ENCODE data around the gene MYOCOS.

The MYOCOS gene

DNA sequence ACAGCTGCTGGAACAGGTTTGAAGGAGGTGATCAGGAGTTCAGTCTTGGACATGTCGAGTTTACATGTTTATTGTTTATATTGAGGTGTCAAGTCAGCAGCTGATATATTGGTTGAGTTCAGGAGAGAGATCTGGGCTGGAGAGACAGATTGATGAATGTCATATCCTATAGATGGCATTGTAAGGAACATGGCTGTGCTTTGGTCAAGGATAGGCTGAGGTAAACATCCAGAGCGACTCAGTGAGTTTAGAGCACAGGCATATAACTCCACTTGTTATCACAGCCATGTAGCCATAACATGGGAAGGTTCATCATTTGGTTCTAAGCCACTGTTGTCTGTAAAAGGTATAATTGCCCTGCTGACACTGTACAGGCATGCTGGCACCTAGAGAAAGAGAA, 5.5 kb upstream of the MYOCOS start:
- no peak for DNase-seq (ENCODE audit: extremely low spot score, insufficient read length, low read depth)
- no peak for FAIRE-seq

DNA sequence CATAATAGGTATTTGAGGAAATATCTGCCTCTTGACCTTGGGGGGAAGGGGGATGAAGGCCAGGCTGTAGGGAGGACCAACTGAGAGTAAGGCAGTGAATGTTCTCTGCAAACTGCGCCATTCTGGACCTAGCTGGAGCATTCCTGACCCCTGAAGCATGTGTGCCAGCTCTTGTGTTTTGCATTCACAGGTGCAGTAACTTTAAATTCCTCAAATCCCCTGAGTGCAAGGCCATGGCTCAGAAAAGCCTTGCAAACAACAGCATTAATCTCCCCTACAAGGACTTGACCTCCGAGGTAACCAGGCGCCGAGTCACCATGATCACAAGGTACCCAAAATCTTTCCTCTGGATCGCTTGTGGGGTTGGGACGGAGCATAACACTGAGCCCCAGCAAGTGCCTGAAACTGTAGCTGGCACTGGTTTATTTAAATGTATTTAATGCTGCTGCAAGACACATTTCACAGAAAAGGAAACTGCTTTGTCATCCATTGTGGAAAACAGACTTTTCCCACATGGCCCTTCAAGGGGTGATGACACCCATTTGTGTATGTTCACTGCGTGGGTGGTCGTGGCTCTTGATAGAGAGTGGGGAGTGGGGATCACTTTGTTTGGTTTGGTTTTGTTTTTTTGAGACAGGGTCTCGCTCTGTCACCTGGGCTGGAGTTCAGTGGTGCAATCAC, 1.7 kb downstream of the MYOCOS start:
- FAIRE-seq (no peak), DNase-seq (ENCODE audit: extremely low spot score, insufficient read length, low read depth) (no peak)

DNA sequence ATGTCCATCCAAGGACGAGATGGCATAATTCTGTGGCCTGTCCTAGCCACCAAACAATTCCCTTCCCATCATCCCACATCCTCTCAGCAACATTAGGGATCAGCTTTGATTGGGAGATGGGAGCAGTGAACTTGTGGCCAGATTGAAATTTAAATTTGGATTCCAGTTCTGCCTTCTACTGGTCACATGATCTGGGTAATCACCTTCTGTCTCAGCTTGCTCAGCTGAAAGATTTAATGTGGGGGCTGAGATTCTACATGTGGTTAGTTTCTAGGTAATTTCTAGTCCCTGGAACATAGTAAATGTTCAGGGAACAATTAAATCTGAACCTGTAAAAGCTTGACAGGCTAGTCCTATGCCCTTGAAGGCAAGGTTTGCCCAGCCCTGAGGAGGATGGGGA, 3.2 kb downstream of the MYOCOS start:
- no peak for DNase-seq (ENCODE audit: extremely low spot score, insufficient read length, low read depth)
- peak; percentile 18 for FAIRE-seq

DNA sequence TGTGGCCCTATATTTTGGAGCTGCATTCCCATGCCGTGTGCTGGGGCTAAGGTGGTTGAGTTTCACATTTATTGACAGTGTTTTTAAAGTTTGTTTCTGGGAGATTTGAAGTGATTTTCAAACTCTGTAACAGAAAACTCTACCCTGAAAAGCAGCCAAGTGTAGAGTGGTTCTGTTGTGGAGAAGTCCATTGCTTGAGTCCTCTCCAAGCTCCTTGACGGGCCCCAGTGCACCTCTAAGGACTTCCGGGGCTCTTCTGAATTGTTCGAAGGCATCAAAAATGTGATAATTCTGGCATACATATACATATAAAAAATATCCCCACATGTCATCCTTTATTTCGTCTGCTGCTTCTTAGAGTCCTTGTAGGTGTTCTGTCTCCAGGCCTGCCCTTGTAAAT, 5.0 kb downstream of the MYOCOS start:
- FAIRE-seq = no peak

DNA sequence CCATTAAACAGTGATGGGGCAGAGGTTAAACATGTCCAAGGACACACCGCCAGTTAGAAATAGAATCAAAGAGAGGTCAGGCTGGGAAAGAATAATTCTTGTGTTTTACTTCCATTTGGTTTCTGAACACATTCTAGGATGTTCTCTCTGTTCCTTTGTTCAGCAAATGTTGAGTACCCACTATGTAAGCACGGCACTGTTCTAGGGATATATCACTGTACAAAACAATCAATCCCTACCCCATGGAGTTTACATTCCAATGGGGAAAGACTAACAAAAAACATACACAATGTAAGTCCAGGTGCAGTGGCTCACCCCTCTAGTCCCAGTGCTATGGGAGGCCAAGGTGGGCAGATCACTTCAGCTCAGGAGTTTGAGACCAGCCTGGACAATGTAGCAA, 6.2 kb downstream of the MYOCOS start:
- DNase-seq (ENCODE audit: extremely low spot score, insufficient read length, low read depth) (no peak), FAIRE-seq (no peak)

More for the DNA sequence above, 5.0 kb downstream of the MYOCOS start:
- DNase-seq (ENCODE audit: extremely low spot score, insufficient read length, low read depth) = no peak

DNA sequence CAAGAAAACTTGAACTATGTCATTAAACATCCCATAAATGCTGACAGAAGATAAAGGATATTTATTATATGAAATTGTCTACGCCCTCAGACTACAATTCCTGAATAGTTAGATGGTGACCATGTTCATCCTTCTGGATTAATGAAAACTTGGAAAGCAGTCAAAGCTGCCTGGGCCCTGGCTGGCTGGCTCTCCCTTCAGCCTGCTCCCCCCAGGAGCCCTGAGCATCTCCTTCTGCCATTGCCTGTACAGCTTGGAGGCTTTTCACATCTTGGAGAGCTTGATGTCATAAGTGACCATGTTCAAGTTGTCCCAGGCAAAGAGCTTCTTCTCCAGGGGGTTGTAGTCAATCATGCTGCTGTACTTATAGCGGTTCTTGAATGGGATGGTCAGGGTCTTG, 13.6 kb downstream of the MYOCOS start:
- DNase-seq (ENCODE audit: extremely low spot score, insufficient read length, low read depth) (no peak), FAIRE-seq (no peak)

DNA sequence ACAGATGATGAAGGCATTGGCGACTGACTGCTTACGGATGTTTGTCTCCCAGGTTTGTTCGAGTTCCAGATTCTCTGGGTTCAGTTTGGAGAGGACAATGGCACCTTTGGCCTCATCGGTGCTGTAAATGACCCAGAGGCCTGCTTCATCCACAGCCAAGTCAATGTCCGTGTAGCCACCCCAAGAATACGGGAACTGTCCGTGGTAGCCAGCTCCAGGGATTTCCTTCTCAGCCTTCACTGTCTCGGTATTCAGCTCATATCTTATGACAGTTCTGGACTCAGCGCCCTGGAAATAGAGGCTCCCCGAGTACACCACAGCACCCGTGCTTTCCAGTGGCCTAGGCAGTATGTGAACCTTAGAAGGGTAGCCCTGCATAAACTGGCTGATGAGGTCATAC, 14.1 kb downstream of the MYOCOS start:
- FAIRE-seq (no peak), DNase-seq (ENCODE audit: extremely low spot score, insufficient read length, low read depth) (no peak)

DNA sequence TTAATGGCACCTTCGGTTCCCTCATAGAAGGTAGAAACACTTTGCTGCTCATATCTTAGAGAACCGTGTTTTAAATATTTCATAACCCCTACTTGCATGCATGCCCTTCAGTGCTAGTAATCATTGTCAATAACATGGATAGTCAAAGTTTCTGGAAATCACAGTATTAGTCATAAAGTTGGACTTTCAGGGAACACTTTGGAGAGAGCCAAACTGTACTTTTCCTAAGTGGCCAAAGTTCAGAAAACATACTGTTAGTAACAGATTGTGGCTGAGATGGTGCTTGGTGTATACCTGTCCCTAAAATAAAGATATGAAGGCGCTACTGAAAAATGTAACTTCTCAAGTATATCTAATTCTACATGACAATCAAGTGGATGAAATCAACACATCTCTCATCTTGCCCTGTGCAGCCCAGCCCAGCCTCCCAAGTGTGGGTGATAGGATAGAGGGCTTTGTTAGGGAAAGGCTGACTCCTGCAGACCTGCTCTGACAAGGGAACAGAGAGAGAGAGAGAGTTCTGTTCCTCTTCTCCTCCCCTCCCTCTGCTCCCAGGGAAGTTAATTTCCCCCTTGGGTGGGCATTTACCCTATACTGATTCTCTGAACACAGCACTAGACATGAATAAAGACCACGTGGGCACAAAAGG, 16.0 kb downstream of the MYOCOS start:
- FAIRE-seq (no peak), DNase-seq (ENCODE audit: extremely low spot score, insufficient read length, low read depth) (no peak)

DNA sequence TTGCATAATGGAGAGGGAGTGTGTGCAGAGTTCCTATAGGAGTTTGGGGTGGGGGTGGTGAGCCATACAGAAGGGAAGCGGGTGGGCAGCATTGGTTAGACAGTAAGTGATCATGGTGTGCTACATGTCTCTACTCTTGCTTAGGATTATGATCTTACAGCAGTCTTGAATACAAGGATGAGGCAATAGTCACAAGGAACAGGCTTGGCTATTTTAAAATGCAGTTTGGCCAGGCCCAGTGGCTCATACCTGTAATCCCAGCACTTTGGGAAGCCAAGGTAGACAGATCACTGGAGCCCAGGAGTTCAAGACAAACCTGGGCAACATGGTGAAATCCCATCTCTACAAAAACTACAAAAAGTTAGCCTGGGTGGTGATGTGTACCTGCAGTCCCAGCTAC, 18.2 kb downstream of the MYOCOS start:
- DNase-seq (ENCODE audit: extremely low spot score, insufficient read length, low read depth) (no peak), FAIRE-seq (no peak)

DNA sequence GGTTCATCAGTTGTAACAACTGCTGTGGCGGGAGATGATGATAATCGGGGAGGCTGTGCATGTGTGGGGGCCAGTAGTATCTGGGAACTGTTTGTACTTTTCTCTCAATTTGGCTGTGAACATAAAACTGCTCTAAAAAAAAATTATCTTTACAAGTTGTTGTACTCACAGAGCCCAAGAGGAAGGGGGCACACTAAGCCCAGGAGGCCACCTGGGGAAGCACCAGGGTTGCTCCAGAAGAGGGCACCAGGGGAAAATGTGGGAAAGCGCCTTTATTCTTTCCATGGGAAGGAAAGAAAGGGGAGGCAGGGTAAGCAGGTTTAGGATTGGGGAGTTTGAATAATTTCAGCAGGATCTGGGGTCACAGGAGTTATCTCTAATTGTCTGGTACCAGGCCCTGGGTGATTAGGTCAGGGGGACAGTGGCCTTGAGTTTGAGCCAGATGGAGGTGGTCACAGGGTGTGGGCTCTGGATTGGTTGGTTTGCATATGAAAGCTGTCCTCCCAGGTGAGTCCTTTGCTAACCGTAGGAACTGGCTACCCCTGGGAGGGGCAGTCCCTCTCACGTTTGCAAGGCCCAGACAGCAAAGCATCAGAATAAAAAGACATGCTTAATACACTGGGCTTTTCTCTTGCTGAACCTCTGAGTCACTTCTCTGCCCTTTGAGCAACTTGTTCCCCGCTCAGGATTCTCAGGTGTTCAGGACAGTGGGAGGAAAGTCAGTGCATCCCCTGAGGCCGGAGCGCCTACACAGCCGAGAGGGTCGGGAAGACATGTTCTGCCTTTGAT, 19.2 kb downstream of the MYOCOS start:
- no peak for DNase-seq (ENCODE audit: extremely low spot score, insufficient read length, low read depth)
- no peak for FAIRE-seq

DNA sequence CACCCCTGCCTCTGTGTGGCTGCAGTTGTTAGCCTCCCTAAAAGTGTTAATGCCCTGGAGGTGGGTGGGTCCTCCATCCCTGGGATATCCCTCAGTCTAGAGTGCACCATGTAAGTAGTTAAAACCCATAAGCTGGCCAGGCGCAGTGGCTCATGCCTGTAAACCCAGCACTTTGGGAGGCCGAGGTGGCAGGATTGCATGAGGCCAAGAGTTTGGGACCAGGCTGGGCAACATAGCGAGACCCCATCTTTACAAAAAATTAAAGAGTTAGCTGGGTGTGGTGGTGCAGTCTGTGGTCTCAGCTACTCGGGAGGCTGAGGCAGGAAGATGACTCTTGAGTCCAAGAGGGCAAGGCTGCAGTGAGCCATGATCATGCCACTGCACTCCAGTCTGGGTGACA, 20.2 kb downstream of the MYOCOS start:
- FAIRE-seq (no peak), DNase-seq (ENCODE audit: extremely low spot score, insufficient read length, low read depth) (no peak)

DNA sequence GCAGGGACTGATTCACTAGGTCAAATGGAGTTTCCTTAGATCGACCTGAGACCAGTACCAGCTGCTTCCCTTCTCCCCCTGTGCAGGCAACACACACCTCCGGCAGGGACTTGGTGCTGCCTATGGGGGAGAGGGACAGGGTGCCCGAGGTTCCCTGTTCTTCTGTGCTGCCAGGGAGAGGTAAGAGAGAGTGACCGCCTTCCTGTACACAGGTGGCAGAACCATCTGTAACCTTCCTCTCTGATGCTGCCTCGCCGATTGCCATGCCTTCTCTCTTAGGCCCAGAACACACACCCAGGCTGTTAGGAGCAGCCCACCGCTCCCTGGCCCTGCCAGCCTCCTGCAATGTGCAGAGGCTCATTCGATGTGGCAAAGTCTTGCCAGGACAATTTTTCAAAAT, 21.1 kb downstream of the MYOCOS start:
- FAIRE-seq = no peak
- no peak for DNase-seq (ENCODE audit: extremely low spot score, insufficient read length, low read depth)

DNA sequence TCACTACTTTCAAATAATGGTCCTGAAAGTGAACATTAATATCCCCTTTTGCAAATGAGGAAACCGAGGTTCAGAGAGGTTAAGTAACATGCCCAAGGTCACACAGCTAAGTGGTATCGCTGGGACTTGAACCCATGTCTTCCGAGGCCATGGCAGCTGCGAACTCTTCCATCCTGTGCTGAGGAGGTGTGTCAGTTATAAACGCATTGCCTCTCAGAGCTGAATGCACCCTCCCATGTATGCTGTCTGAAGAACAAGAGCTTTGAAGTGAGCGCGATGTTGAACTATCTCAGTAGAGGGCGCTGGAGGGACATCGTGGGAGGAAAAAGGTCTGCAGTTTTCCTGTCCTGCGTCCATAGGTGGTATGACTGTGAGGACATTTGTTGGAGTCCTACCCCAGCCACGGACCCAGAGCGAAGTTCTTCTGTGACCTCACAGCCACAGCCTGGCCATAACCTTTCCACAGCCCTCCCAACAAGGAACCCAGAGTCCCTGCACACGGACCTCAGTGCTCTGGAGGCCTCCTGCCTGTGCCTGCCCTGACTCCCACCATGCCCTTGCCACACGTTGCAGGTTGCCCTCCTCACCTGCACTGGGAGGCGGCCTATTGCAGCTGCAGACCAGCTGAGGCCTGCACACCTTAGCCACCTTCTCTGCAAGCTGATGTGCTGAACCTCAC, 22.9 kb downstream of the MYOCOS start:
- FAIRE-seq = peak; percentile 73
- DNase-seq (ENCODE audit: extremely low spot score, insufficient read length, low read depth) = no peak

DNA sequence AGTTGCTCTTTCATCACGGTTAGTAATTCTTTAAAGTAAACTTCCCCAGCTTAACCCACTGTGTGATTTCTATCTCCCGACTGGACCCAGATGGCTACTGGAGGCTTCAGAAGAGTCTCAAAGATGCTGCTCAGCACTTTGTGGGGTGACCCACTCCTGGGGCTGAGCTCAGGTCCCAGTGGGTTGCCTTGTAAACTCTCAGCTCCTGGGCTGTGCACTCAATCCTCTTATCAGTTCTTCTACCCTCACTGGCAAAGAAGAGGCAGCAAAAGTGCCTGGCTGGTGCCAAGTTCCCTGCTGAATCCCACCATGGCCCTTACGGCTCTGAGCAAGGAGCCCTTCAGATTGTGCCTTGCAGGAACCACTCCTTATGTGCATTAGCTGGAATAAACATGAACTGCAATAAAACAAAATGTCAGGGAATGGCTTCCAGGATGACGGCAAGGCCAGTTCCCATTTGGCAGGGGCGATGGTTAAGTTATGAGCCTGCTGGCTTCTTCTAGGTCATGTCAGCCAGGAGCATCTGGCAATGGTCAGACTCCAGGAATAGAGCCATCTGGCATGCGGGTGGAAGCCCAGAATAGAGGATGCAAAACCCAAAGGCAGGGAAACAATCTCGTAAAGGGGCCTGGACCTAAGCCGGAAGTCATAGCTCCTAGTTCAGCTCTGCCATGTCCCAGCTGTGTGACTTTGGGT, 23.7 kb downstream of the MYOCOS start:
- DNase-seq (ENCODE audit: extremely low spot score, insufficient read length, low read depth) (no peak), FAIRE-seq (no peak)

DNA sequence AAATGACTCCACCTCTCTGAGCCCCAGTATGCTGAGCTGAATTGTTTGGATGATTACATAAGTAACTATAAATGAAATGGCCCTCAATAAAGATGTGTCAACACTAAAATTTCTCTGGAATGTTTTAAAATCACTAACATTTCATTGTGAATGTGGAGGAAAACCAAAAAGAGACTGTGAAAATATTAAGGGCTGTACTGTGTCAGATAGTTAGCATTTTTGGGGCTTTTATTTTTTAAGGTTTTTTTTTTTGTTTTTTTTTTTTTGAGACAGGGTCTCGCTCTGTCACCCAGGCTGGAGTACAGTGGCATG, 24.2 kb downstream of the MYOCOS start:
- FAIRE-seq (no peak), DNase-seq (ENCODE audit: extremely low spot score, insufficient read length, low read depth) (no peak)

DNA sequence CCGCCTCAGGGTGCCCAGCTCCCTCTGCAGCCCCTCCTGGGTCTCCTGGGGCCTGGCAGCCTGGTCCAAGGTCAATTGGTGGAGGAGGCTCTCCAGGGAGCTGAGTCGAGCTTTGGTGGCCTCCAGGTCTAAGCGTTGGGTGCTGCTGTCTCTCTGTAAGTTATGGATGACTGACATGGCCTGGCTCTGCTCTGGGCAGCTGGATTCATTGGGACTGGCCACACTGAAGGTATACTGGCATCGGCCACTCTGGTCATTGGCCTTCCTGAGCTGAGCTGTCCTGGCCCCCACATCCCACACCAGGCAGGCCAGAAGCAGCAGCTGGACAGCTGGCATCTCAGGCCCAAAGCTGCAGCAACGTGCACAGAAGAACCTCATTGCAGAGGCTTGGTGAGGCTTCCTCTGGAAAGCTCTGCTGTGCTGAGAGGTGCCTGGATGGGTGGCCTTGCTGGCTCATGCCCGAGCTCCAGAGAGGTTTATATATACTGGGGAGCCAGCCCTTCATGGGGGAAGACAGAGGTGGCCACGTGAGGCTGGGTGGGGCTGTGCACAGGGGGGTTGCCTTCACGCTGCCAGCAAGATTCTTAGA, 30.3 kb downstream of the MYOCOS start, which contains the start of gene MYOC:
TSS of gene MYOC (minus strand) at position 455 of the 589 bp plus-strand sequence. CDS start at position 378, 77 bp downstream.
- FAIRE-seq (no peak), DNase-seq (ENCODE audit: extremely low spot score, insufficient read length, low read depth) (no peak)

DNA sequence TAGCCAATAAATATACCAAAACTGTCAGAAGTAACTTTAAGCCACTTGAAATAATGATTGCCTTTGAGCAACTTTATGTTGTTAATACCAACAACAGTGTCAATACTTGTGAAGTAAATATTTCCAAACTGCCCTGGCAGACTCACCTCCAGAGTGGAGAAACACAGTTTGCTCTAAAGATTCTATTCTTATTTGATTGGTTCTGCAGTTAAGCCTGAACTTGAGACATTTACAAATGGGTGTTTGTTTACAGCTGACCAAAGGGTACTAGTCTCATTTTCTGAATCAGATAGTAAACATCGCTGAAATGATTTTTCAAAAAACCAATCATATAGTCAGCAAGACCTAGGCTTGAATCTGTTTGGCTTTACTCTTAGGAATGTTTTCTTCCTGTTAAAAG, 31.8 kb downstream of the MYOCOS start:
- no peak for FAIRE-seq

DNA sequence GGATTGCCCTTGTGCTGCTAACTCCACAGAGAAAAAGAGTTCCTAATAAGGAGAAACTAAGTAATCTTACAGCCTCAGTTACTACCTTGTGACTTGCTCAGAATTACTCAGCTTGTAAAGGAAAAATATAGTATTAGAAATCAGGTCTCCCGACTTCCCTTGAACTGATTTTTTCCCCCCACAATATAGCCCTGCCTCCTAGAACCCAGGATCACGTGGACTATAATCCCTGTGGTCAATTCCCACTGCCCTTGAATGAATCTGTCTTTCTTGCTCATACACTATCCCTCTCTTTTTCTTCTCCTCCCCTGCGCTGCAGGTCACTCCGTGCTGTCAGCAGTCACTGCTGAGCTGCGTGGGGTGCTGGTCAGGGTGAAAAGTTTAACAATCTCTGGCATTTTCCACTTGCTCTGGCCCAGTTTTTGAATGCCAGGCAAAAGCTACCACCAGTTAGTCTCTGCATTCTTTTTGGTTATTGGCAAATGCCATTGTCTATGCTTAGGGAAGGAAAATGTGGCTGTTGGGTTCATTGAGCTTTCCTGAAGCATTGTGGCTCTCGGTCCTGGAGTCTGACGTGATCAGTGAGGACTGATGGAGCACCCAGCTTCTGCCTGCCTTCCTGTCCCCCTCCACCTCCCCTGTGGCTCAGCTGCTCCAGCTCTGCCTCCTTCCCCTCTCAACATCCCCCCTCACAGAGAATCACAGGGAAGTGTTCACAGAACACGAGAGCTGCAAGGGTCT, 32.3 kb downstream of the MYOCOS start:
- DNase-seq (ENCODE audit: extremely low spot score, insufficient read length, low read depth) (no peak), FAIRE-seq (no peak)

More for the DNA sequence above, 31.8 kb downstream of the MYOCOS start:
- DNase-seq (ENCODE audit: extremely low spot score, insufficient read length, low read depth) = no peak
